ENCODE data around the gene WWC2. TPM values are rescaled to one million over a fixed set of nuclear protein-coding genes. Genes with fewer than 3 reads are reported as not detected.

WWC2 gene
- total and polyA plus RNA-seq, 2 experiments from 2014 or later = 50.5 to 74.2 TPM

GRCh38 chr4:183205709-183206108 is 106.7 kb downstream of the WWC2 start (continued):
- TF ChIP-seq, protein P1, sequence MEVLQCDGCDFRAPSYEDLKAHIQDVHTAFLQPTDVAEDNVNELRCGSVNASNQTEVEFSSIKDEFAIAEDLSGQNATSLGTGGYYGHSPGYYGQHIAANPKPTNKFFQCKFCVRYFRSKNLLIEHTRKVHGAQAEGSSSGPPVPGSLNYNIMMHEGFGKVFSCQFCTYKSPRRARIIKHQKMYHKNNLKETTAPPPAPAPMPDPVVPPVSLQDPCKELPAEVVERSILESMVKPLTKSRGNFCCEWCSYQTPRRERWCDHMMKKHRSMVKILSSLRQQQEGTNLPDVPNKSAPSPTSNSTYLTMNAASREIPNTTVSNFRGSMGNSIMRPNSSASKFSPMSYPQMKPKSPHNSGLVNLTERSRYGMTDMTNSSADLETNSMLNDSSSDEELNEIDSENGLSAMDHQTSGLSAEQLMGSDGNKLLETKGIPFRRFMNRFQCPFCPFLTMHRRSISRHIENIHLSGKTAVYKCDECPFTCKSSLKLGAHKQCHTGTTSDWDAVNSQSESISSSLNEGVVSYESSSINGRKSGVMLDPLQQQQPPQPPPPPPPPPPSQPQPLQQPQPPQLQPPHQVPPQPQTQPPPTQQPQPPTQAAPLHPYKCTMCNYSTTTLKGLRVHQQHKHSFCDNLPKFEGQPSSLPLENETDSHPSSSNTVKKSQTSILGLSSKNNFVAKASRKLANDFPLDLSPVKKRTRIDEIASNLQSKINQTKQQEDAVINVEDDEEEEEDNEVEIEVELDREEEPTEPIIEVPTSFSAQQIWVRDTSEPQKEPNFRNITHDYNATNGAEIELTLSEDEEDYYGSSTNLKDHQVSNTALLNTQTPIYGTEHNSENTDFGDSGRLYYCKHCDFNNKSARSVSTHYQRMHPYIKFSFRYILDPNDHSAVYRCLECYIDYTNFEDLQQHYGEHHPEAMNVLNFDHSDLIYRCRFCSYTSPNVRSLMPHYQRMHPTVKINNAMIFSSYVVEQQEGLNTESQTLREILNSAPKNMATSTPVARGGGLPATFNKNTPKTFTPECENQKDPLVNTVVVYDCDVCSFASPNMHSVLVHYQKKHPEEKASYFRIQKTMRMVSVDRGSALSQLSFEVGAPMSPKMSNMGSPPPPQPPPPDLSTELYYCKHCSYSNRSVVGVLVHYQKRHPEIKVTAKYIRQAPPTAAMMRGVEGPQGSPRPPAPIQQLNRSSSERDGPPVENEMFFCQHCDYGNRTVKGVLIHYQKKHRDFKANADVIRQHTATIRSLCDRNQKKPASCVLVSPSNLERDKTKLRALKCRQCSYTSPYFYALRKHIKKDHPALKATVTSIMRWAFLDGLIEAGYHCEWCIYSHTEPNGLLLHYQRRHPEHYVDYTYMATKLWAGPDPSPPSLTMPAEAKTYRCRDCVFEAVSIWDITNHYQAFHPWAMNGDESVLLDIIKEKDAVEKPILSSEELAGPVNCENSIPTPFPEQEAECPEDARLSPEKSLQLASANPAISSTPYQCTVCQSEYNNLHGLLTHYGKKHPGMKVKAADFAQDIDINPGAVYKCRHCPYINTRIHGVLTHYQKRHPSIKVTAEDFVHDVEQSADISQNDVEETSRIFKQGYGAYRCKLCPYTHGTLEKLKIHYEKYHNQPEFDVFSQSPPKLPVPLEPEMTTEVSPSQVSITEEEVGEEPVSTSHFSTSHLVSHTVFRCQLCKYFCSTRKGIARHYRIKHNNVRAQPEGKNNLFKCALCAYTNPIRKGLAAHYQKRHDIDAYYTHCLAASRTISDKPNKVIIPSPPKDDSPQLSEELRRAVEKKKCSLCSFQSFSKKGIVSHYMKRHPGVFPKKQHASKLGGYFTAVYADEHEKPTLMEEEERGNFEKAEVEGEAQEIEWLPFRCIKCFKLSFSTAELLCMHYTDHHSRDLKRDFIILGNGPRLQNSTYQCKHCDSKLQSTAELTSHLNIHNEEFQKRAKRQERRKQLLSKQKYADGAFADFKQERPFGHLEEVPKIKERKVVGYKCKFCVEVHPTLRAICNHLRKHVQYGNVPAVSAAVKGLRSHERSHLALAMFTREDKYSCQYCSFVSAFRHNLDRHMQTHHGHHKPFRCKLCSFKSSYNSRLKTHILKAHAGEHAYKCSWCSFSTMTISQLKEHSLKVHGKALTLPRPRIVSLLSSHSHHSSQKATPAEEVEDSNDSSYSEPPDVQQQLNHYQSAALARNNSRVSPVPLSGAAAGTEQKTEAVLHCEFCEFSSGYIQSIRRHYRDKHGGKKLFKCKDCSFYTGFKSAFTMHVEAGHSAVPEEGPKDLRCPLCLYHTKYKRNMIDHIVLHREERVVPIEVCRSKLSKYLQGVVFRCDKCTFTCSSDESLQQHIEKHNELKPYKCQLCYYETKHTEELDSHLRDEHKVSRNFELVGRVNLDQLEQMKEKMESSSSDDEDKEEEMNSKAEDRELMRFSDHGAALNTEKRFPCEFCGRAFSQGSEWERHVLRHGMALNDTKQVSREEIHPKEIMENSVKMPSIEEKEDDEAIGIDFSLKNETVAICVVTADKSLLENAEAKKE (CRISPR knock-in tag; IDR thresholded peaks at IDR 0.05) = no peak
- TF ChIP-seq, protein P2, sequence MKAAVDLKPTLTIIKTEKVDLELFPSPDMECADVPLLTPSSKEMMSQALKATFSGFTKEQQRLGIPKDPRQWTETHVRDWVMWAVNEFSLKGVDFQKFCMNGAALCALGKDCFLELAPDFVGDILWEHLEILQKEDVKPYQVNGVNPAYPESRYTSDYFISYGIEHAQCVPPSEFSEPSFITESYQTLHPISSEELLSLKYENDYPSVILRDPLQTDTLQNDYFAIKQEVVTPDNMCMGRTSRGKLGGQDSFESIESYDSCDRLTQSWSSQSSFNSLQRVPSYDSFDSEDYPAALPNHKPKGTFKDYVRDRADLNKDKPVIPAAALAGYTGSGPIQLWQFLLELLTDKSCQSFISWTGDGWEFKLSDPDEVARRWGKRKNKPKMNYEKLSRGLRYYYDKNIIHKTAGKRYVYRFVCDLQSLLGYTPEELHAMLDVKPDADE (IDR thresholded peaks at IDR 0.05) = no peak
- TF ChIP-seq JUNB (IDR thresholded peaks at IDR 0.05; ENCODE audit: unreplicated experiment) = no peak
- no peak for TF ChIP-seq ZNF114 (CRISPR knock-in tag; IDR thresholded peaks at IDR 0.05)

DNA sequence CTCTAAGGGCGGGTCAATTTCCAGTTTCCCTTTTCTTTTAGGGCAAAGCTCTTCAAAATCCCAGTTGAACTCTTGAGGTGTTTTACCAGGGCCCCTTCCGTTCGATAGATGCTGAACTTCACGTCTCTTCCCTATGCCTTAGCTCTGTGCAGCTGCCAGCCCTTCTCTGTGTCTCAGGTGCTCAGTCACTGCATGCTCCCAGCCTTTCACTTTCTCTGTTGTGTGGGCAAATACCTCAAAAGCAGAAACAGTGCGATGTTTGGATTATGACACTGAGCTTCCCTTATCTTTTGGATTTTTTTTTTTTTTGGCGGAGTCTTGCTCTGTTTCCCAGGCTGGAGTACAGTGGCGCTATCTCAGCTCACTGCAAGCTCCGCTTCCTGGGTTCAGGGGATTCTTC is 112.5 kb downstream of the WWC2 start:
- no peaks in the 10 kb centered on the region for H3F3A ChIP-seq (replicated peaks; ENCODE audit: low read depth)
- no peak overlapping the region; the same call in 1 of the 2 replicates for H3K27ac ChIP-seq (ENCODE audit: low read depth)
- no peaks in the 10 kb centered on the region for H3K27me3 ChIP-seq (ENCODE audit: insufficient read depth)
- peaks cover 25% of the 10 kb centered on the region for H3K4me1 Mint-ChIP-seq
- no peak for TF ChIP-seq POLR2AphosphoS5 (IDR thresholded peaks at IDR 0.05; ENCODE audit: low read depth)
- peaks cover 11% of the 10 kb centered on the region for H3K36me3 ChIP-seq (ENCODE audit: insufficient read depth)
- no peaks in the 10 kb centered on the region for H3K9me3 Mint-ChIP-seq
- H3K4me3 ChIP-seq = no peak overlapping the region
- no peaks in the 10 kb centered on the region for H3K9me2 ChIP-seq (ENCODE audit: insufficient read depth)
- no peaks in the 10 kb centered on the region for H3K27me3 Mint-ChIP-seq (ENCODE audit: insufficient read depth, low read depth, poor library complexity)
- no peaks in the 10 kb centered on the region; the same call in none of the 2 replicates for H4K20me1 ChIP-seq (replicated peaks; ENCODE audit: insufficient read depth)
- H3K4me2 ChIP-seq = no peak overlapping the region
- H3K4me3 Mint-ChIP-seq = no peak overlapping the region
- no peak overlapping the region for H3K27ac Mint-ChIP-seq
- DNase-seq (ENCODE audit: low spot score) = no peak
- peaks cover 38% of the 10 kb centered on the region for H3K79me2 ChIP-seq (replicated peaks; ENCODE audit: insufficient read depth)
- H2AFZ ChIP-seq = no peak overlapping the region
- peak; percentile 48 for ATAC-seq
- H3K4me1 ChIP-seq (ENCODE audit: insufficient read depth) = peaks cover 19% of the 10 kb centered on the region
- H3K36me3 Mint-ChIP-seq (ENCODE audit: low read depth) = peaks cover 30% of the 10 kb centered on the region
